Esophagus muscularis mucosa (tissue), 4 donors: Measurements from ENCODE around the gene AGAP1. TPM values are rescaled to one million over a fixed set of nuclear protein-coding genes. Genes with fewer than 3 reads are reported as not detected.

Experiments used
- DNase-seq: peaks from one replicate; pipeline ENCODE4 v3.0.0-alpha.2; 2017; ENCODE audit errors: extremely low spot score
- H3K27ac ChIP-seq, 4 donors: fragments of 200-600 bp; sonication (generic); replicated peaks in 1 of 4; 1 replicate in 3 of 4; 2 replicates in 1 of 4; pipeline ENCODE4 v1.5.1; 2016 to 2019; ENCODE audit warnings: mild to moderate bottlenecking in 1 of 4
- H3K27me3 ChIP-seq, 4 donors: fragments of 200-600 bp; sonication (generic); one replicate each; pipeline versions ENCODE4 v1.5.1 to v1.6.0; 2016 to 2019
- H3K36me3 ChIP-seq, 4 donors: fragments of 200-600 bp; sonication (generic); one replicate each; pipeline ENCODE4 v1.5.1; 2016 to 2019
- H3K4me1 ChIP-seq, 4 donors: fragments of 200-600 bp; sonication (generic); one replicate each; pipeline ENCODE4 v1.5.1; 2016 to 2019
- H3K4me3 ChIP-seq, 4 donors: fragments of 200-600 bp; sonication (generic); 1 replicate in 2 of 4; 2 replicates in 2 of 4; pipeline ENCODE4 v1.5.1; 2016 to 2019; ENCODE audit warnings: mild to moderate bottlenecking in 4 of 4, moderate library complexity in 1 of 4
- H3K9me3 ChIP-seq, 4 donors: fragments of 200-600 bp; sonication (generic); 1 replicate in 3 of 4; 2 replicates in 1 of 4; pipeline ENCODE4 v1.5.1; 2016 to 2019
- CTCF ChIP-seq, 3 experiments: fragments of 200-600 bp in 2 of 3; fragments of 450-650 bp in 1 of 3; sonication (generic) in 2 of 3; IDR thresholded peaks; one replicate each; pipeline ENCODE4 v1.5.1; 2017 to 2019; ENCODE audit warnings: antibody characterized with exemption in 3 of 3, mild to moderate bottlenecking in 2 of 3, moderate library complexity in 1 of 3
- EP300 ChIP-seq: sonication (generic); formaldehyde crosslinking; IDR thresholded peaks from one replicate; pipeline ENCODE4 v1.6.1; 2017; ENCODE audit warnings: antibody characterized with exemption
- POLR2A ChIP-seq: fragments of 450-650 bp; IDR thresholded peaks from one replicate; pipeline ENCODE4 v1.6.1; 2017; ENCODE audit warnings: antibody characterized with exemption, moderate library complexity, mild to moderate bottlenecking, low read depth
- POLR2AphosphoS5 ChIP-seq, 2 donors: sonication (generic); formaldehyde crosslinking; IDR thresholded peaks; one replicate each; pipeline ENCODE4 v1.6.1; 2017; ENCODE audit warnings: antibody characterized with exemption in 2 of 2
- WGBS: methylation state at CpG from one replicate; pipeline ENCODE4 v1.1.5; 2018; 5-methylcytosine and 5-hydroxymethylcytosine counted together
- intact Hi-C: fragments of 100-400 bp; cut with DNase I; formaldehyde crosslinking; loops from one replicate; pipeline ENCODE4 v1.15.1; 2023
- total RNA-seq, 4 donors: library from RNA; depleted of rRNA; stranded (reverse); fragments of >200 nt; gene quantifications; one replicate each; pipeline versions ENCODE4 v1.1.0 to v1.2.1, GENCODE V29; 2016

Gene AGAP1
- total RNA-seq, 4 donors from 2014 or later, result 37.9 to 62.4 (median 47.2) TPM

GRCh38 chr2:235641956-235642355, 148.1 kb downstream of the AGAP1 start:
- Histone ChIP-seq H3K27ac (peak overlapping the region; percentile 88 to 89 (median 89)), H3K36me3 (no peaks in the 10 kb centered on the region), H3K27me3 (no peaks in the 10 kb centered on the region), H3K4me3 (no peak overlapping the region), H3K4me1 (peaks cover 53 to 79% (median 70%) of the 10 kb centered on the region in 4 donors), H3K9me3 (no peaks in the 10 kb centered on the region)
- intact Hi-C loops, result no loop called here
- 72% methylated on average over 8 of the region's 8 CpGs for WGBS
- TF ChIP-seq POLR2A (no peak), CTCF (IDR thresholded peaks at IDR 0.05) (no peak), POLR2AphosphoS5 (IDR thresholded peaks at IDR 0.05) (no peak), EP300 (no peak)
- no peak for DNase-seq

GRCh38 chr2:235642446-235643098, 148.7 kb downstream of the AGAP1 start:
- no peak for DNase-seq
- 74% methylated on average over 9 of the region's 9 CpGs for WGBS
- Histone ChIP-seq H3K27ac (peak overlapping the region; percentile 88 to 89 (median 89)), H3K27me3 (no peaks in the 10 kb centered on the region), H3K9me3 (no peaks in the 10 kb centered on the region), H3K36me3 (no peaks in the 10 kb centered on the region), H3K4me1 (peaks cover 53 to 73% (median 67%) of the 10 kb centered on the region in 4 donors), H3K4me3 (no peak overlapping the region)
- peak in 1 of 3 experiments; percentile 21 for TF ChIP-seq CTCF (IDR thresholded peaks at IDR 0.05)
- no peak for TF ChIP-seq POLR2A
- TF ChIP-seq POLR2AphosphoS5 (IDR thresholded peaks at IDR 0.05), result no peak
- TF ChIP-seq EP300, result no peak
- intact Hi-C loops, result no loop called here

- no peak for DNase-seq
- no peaks in the 10 kb centered on the region for H3K27me3 ChIP-seq
- H3K4me3 ChIP-seq, result no peak overlapping the region
- H3K4me1 ChIP-seq, result peaks cover 42 to 68% (median 61%) of the 10 kb centered on the region in 4 donors
- H3K27ac ChIP-seq, result peak overlapping the region in 3 of 4 donors; percentile 2 to 38 (median 19)
- H3K36me3 ChIP-seq, result no peaks in the 10 kb centered on the region
- intact Hi-C loops, result no loop called here
- H3K9me3 ChIP-seq, result no peaks in the 10 kb centered on the region
- 63% methylated on average over 16 of the region's 16 CpGs for WGBS
- TF ChIP-seq EP300 (no peak), POLR2AphosphoS5 (IDR thresholded peaks at IDR 0.05) (no peak), CTCF (IDR thresholded peaks at IDR 0.05) (no peak), POLR2A (no peak)
These were observed 150.1 kb downstream of the AGAP1 start for GRCh38 chr2:235643680-235644511.

GRCh38 chr2:235647264-235647663, 153.4 kb downstream of the AGAP1 start:
- no peaks in the 10 kb centered on the region for H3K36me3 ChIP-seq
- TF ChIP-seq EP300, result no peak
- TF ChIP-seq POLR2AphosphoS5 (IDR thresholded peaks at IDR 0.05), result no peak
- TF ChIP-seq CTCF (IDR thresholded peaks at IDR 0.05), result no peak
- no peak for TF ChIP-seq POLR2A
- H3K27ac ChIP-seq, result no peak overlapping the region
- 94% methylated on average over 6 of the region's 6 CpGs for WGBS
- no peak overlapping the region for H3K4me3 ChIP-seq
- DNase-seq, result no peak
- no peaks in the 10 kb centered on the region for H3K27me3 ChIP-seq
- H3K9me3 ChIP-seq, result no peaks in the 10 kb centered on the region
- intact Hi-C loops, result no loop called here
- peaks cover 17 to 56% (median 27%) of the 10 kb centered on the region in 4 donors for H3K4me1 ChIP-seq
